Smooth muscle cell of the brain vasculature (primary cell): ENCODE data around the gene GFI1B.
"Not testable (repeated sequence)": the region's sequence is repeated elsewhere in the genome, so short reads cannot be mapped to it uniquely, and the experiment has no call there.

Experiments used
- DNase-seq: peaks from one replicate; pipeline ENCODE4 v3.0.0-alpha.2; 2012; ENCODE audit warnings: low read depth, low spot score

The GFI1B gene

DNA sequence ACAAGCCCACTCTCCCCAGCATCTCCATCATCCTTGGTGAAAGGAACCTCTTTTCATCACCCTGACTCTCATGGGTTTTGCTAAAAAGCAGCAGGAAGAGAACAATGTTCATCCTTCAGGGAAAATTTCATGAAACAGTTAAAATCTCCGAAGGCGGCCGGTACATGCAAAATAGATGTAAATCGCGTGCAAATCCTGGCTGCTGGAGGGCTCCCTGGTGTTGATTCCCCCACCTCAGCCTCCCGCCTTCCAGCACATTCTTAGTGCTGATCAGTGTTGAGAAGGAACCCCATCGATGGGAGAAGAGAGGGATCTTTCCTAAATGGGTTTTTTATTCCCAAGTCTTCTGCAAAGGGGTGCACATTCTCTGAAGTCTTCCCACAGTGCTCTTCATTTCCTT, 8.7 kb upstream of the GFI1B start:
- DNase-seq = no peak

DNA sequence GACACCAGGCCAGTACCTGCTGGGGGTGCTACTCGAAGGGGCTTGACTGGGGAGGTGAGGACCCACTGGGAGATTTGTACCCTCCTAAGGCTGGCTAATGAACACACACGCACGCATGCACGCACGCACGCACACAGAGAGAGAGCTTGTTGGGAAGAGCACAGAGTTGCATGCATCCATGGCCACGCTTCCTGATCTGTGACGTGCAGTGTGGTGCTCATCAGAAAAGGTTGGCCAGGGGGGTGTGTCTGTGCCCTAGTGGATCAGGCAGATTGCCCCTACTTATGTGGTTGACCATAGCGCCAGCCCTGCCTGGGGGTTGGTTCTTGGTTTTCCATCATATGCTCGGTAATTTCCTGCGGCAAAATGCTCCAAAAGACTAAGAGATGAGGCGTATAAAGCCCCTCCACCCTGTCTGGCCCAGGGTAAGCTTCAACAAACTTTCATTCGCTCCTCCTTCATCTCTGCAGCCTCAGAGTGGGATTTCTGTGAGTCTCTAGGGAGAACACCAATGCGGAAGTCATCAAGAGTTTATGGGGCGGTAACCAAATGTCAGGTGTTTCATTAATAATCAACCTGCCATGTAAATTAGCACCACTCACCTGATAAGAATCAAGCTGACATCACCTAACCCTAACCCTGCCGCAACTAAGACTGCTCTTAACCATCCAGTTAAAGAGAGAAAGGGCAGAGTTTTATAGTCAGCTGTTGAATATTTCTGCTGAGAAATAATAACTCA, 8.0 kb upstream of the GFI1B start:
- DNase-seq = no peak

DNA sequence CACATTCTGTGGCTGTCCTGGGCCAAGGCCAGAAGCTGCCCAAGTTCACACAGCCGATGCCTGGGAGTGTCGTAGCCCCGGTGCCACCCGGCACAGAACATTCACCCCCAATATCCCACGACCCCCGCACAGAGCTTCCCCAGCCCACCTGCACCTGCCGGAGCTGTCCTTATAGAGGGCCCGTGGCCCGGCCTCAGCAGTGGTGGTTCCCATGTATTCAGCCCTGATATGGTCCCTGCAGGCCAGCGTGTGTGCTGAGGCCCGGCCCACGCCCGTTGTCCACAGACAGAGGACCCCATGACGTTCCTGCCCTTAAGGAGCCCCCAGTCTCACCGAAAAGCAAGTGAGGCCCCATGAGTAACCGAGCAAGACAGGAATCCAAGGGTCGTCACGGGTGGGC, 5.3 kb upstream of the GFI1B start:
- DNase-seq = no peak

DNA sequence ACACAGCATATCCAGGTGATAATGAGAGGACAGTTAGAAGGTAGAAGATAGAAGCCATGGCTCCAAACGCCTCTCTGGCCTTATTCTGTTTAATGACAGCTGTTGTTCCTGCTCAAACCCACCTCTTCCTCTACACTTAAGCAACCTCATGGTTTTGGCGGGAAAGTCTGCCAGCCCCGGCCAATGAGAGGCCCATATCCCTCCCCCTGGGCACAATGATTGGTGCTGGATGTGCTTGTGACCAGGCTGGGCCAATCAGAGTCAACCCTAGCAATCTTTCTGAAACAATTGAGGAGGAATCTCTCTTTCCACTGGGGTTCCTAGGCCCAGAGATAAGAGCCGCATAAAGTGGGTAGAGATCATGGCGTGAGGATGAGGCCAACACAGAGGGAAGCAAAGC, 4.8 kb upstream of the GFI1B start:
- DNase-seq = no peak

DNA sequence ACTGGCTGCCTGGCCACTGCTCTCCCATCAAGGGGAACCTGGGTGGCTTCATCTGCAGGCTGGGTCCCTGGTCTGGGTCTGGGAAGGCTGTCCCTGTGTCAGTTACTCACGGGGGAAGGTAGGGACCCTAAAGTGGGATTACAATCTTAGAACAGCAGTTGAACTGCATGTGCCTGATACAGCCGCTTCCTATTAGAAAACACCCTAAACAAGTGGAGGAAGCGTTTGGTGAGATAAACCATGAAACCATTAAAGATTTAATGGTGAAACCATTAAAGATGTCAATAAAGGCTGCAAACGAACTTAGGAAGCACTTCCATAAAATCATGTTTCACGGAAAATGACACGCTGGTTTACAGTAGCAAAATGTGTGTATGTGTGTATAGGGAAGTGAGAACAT, 2.5 kb upstream of the GFI1B start:
- DNase-seq = no peak

DNA sequence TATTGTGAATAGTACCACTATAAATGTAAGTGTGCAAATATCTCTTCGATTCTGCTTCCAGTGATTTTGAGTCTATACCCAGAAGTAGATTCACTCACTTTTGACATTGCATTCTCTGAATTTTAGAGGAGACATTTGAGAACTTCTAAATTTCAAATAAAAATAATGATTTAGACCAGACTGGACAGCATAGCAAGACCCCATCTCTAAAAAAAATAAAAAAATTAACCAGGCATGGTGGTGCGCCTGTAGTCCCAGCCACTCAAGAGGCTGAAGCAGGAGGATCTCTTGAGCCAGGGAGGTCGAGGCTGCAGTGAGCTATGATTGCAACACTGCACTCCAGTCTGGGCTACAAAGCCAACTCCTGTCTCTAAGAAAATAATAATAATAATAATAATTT, 1.9 kb upstream of the GFI1B start:
- DNase-seq = no peak

DNA sequence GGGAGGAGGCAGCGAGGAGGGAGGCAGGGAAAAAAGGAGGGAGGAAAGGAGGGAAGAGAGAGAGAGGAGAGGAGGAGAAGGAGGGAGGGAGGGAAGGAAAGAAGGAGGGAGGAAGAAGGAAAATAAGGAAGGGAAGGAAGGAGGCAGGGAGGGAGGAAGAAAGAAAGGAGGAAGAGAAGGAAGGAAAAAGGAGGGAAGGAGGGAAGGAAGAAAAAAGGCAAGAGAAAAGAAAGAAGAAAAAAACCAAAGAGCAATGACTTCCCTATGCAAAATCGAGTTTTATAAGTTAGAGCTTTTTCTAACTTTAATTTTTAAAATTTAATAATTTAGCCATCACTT, 413 bp upstream of the GFI1B start:
- DNase-seq = no peak

DNA sequence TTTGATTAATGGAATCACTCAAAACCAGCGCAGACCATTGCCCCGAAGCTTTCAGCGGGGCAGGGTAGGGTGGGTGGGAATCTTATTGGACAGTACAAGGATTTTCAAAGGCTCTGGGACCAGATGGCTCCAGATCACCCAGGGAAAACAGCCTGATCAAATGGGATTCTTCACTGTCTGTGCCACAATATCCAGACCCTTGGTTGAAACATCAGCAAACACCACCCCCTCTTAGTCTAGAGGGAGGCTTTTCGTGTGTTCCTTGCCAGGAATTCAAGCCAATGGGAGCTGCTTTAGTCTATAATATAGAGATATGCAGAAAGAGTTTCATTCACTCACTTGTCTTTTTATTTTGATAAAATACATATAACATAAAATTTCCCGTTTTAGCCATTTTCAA, 1.7 kb downstream of the GFI1B start:
- DNase-seq = no peak

DNA sequence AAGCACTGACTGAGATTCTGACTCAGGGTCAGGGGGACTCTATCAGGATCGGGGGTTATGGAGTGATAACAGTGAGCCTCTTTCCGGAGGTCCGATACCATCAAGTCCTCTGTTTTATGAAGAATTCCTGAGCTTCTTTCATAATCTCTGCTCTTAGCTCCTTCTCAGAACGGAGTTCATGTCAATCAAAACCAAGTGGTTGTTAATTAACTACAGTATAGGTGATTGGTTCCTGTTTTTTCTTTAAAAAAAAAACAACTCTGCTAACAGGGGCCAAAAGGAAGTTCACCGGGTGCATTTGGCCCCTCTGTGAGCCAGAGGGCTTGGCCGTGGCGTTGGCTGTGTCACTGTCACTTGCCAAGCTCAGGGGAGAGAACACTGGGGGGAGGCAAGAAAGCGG, 4.0 kb downstream of the GFI1B start:
- DNase-seq = no peak

DNA sequence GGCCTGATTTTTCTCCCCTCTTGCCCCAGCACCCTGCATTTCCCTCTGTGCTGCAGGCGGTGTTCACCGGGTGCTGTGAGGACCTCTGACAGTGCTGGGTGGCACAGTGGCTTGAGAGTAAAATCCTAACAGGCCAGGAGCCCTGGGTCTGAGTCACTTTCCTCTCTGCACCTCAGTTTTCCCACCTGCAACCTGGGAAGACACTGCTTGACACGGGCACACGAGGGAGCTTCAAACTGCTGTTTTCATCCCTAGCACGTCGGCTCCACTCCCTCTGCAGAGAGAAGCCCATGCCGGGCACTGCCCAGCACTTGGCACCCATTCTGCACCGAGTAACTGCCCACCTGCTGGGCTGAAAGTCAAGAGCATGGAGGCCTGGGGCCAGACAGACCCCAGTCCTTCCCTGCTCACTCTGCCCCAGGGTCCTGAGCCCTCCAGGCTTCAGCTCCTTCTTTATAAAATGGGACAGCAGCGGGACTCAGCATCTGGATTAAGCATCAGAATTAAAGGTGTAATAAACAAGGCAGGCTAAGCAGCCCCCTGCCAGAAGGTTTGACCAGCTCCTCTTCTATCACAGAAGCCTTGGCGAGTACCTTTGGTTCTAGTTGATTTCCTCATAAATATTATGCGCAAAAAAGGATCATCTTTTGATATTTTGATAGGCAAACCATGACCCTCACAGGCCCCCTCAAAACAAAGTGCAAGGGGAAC, 5.2 kb downstream of the GFI1B start:
- DNase-seq = no peak

DNA sequence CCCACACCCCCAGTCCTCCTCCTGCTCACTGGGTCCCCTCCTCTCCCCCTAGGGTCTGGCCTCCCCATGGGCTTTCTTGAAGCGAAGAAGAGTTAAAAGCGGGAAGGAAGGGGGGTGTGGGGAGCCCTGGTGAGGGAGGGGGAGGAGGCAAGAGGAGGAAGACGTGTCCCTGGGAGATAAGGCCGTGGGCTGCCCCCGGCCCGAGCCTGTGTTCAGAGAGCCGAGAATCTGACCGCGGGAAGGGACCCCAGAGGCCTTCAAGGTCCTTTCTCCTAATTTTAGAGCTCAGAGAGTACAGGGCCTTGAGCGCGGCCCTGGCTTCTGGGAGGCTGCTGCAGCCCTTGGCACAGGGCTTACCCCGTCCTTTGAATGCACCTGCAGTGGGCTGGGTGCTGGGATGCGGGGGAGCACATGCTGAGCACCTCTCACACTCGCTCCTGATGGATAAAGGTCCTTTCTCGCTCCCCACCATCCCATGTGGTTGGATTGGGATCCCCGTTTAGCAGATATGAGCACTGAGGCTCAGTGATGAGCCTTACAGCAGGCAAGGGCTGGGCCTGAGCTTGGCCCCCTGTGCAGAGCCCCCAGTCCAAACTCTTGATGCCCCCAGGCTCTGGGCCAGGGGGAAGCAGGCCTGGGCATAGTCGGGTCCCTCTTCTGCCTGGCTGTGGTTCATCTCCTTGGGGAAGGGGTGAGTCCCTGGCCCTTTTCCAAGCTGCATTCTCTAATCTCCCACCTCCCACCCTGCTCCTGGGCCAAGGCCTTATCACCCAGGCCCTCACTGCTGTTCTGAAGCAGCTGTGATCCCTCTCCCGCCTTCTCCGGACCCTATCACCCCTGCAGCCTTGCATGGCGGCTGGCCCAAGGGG, 5.9 kb downstream of the GFI1B start:
- DNase-seq = no peak

DNA sequence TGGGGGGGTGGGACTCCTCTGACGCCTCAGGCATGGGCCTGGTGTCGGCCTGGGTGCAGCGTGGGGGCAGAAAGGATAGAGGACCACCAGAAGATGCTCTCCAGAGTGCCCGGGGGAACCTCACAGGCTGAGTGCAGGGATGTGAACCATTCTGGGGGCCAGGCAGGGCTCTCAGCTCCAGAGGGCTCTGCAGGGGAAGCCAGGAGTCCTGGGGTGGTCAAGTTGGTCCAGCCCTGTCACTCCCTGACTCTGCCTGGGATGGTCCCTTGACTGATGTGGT, 6.5 kb downstream of the GFI1B start:
- no peak for DNase-seq

DNA sequence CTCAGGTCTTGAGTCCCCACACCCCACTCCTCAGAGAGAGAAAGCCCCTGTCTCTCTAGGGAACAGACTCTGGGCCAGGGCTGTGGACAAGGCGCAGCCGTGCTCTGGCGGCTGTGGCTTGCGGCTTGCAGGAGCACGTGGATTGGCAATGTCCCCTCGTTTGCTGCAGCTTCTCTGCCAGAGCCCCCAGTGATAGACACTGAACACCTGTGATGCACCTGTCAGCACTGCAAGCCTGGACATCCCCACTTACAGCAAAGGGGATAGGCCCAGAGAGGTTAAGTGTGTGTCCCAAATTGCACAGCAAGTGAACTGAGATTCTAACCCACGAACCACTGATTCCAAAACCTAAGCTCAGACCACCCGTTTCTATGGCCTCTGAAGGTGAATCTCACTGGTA, 7.0 kb downstream of the GFI1B start:
- DNase-seq = no peak

DNA sequence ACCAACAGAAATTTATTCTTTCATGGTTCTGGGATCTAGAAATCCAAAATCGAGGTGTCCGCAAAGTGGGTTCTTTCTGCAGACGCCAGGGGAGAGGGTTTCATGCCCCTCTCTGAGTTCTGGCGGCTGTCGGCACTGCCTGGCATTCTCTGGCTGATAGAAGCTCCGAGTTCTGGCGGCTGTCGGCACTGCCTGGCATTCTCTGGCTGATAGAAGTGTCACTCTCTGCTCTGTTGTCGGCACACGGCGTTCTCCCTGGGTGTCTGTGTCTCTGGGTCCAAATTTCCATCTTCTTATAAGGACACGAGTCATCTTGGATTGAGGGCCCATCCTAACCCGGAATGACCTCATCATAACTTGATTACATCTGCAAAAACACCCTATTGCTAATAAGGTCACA, 7.6 kb downstream of the GFI1B start:
- no peak for DNase-seq

DNA sequence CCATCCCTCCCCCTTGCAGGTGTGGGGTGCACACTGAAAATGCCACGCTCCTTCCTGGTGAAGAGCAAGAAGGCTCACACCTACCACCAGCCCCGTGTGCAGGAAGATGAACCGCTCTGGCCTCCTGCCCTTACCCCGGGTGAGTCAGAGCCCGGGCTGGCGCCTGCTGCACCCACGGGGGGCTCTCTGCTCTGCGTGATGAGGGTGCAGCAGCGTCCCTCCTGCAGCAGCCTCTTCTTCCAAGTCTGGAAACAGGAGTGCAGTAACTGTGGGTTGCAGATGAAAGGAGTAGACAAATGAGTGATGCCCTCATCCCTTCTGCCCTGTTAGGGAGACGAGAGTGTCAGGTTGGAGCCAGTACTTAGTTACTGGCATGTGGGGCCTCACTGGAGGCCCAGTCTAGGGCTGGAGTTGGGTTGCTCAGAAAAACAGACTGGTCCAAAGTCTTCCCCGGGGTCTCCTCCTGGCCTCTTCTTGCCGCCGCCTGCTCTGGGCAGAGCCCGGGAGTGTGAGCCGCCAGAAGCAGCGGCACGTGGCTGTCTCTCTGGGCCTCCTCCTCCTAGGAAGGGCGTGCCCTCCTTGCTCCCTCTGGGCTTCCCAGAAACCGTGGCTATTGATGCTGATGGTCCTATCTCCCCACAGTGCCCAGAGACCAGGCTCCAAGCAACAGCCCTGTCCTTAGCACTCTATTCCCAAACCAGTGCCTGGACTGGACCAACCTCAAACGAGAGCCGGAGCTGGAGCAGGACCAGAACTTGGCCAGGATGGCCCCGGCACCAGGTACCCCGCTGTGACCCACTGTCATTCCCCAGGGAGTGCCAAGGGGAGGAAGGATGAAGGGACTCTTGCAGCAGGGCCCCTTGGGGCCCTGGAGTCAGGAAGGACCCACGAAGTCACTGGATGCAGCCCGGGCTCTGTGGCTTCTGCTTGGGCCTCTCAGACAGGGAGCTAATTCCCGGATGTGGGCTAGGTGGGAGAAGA, 8.4 kb downstream of the GFI1B start:
- no peak for DNase-seq

DNA sequence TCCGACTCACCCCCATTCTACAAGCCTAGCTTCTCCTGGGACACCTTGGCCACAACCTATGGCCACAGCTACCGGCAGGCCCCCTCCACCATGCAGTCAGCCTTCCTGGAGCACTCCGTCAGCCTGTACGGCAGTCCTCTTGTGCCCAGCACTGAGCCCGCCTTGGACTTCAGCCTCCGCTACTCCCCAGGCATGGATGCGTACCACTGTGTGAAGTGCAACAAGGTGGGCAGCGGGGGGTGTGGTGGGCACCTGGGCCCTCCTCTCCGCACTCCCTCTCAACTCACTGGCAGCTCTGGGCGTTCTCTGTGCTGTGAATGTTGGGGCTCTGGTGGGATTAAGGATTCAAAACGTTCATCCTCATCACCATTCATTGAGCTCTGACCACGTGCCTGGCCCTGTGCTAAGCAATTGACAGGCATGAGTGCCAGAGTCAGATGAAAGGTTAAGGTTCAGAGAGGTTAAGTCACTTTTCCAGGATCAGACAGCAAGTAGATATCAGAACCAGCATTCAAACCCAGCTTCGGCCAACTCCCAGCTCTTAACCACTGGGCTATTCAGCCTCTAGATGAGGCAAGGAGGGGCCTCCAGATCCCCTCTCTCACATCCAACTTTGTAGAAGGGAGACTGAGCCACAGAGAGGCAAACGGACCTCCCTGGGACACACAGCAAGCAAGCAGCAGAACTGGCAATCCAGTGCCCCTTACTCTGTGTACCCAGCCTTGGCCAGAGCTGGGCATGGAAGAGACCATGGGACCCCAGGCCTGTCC, 9.9 kb downstream of the GFI1B start:
- no peak for DNase-seq

DNA sequence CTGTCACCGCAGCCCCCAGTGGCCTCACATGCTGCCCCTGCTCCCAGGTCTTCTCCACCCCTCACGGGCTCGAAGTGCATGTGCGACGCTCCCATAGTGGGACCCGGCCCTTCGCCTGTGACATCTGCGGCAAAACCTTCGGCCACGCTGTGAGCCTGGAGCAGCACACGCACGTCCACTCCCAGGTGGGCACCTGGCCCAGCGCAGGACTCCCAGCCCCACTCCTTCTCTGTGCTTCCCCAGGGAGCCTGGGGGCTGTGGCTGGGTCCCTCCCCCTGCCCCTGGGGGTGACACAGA, 10.5 kb downstream of the GFI1B start:
- no peak for DNase-seq

DNA sequence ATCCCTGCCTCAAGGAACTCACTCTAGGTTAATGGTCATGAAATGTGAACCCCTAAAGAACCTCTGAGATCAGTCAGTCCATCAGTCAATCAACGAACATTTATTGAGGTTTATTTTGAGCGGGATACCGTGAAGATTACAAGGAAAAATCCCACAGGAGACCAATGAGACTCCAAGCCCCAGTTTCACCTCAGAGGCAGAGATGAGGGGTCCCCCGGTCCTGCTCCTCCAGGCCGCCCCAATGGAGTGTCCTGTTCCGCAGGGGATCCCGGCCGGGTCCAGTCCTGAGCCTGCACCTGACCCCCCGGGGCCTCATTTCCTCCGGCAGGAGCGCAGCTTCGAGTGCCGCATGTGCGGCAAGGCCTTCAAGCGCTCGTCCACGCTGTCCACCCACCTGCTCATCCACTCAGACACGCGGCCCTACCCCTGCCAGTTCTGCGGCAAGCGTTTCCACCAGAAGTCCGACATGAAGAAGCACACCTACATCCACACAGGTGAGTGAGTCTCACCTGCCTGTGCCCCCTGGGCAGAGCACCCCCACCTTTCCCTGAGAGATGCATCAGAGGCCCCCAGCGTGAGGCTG, 11.0 kb downstream of the GFI1B start:
- no peak for DNase-seq

DNA sequence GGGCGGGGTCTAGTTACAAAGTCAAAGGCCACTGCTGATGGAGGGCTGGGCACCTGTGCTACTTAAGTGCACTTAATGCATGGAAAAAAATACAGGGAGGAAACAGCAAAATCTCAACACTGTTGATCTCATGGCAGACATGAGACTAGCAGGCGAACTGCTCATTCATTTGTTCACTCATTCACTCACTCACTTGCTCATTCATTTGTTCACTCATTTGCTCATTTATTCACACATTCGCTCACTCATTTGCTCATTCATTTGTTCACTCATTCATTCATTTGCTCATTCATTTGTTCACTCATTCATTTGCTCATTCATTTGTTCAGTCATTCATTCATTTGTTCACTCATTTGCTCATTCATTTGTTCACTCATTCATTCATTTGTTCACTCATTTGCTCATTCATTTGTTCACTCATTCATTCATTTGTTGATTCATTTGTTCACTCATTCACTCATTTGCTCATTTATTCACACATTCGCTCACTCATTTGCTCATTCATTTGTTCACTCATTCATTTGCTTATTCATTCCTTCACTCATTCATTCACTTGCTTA, 11.6 kb downstream of the GFI1B start:
- DNase-seq = not testable (repeated sequence)

DNA sequence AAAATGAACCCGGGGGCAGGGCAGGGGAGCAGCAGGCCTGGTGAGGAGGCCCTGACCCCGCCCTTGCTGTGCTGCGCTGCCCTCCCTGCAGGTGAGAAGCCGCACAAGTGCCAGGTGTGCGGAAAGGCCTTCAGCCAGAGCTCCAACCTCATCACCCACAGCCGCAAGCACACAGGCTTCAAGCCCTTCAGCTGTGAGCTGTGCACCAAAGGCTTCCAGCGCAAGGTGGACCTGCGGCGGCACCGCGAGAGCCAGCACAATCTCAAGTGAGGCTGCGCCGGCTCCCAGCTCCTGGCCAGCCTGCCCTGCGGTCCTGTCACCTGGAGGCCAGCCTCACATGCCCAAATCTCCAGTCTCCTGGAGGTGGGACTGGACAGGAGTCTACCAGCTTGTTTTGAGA, 12.3 kb downstream of the GFI1B start:
- no peak for DNase-seq
